ENCODE measurements around the gene MIPEP. TPM values are rescaled to one million over a fixed set of nuclear protein-coding genes. Genes with fewer than 3 reads are reported as not detected.

Gene MIPEP
- total RNA-seq, 2 donors from 2014 or later = 26.2 to 27.1 TPM

DNA sequence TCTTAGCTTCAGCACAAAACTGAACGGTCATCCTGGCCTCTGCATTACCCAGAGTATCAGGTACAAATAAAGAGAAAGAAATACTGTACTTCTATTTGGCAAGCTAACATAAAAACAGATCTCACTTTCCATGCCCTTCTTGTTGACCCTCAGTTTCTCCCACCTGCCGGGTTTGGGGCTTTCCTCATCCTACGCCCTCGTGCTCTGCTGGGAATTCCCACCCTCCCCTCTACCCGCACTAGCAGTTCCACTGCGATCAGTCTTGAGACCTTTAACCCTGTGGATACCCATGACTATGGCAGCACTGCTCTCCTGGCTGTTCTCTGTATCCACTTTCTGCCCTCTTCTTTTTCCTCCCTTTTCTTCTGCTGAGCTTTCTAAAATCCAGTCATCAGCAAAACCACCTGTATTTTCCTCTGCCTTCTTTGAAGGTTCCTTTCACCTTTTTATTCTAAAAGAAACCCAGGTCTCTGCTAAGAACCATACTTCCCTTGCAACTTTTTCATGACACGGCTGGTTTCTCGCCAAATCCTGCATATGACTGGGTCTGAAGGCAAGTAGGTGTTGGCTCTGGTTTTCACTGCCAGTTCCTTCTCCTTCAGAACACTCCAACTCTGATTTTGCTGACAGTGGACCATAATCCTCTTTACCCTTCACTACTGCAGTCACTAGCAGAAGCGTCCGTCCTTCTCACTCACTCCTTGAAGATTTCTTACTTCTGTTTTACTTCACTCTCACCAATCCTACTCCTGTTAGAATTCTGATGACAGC, 99.4 kb downstream of the MIPEP start:
- Histone ChIP-seq H3K4me3 (no peak overlapping the region), H3K9me3 (no peaks in the 10 kb centered on the region), H3K27ac (peak overlapping the region; percentile 52 to 83), H3K4me1 (replicated peaks) (peaks cover 13% of the 10 kb centered on the region), H3K36me3 (no peaks in the 10 kb centered on the region), H3K27me3 (replicated peaks; ENCODE audit: insufficient read depth) (no peaks in the 10 kb centered on the region)
- peak; percentile 78 for DNase-seq (ENCODE audit: low spot score)
- 57% methylated on average over 10 of the region's 10 CpGs for WGBS
- intact Hi-C loops (cut with DNase I) = no loop called here
- TF ChIP-seq, protein P1, sequence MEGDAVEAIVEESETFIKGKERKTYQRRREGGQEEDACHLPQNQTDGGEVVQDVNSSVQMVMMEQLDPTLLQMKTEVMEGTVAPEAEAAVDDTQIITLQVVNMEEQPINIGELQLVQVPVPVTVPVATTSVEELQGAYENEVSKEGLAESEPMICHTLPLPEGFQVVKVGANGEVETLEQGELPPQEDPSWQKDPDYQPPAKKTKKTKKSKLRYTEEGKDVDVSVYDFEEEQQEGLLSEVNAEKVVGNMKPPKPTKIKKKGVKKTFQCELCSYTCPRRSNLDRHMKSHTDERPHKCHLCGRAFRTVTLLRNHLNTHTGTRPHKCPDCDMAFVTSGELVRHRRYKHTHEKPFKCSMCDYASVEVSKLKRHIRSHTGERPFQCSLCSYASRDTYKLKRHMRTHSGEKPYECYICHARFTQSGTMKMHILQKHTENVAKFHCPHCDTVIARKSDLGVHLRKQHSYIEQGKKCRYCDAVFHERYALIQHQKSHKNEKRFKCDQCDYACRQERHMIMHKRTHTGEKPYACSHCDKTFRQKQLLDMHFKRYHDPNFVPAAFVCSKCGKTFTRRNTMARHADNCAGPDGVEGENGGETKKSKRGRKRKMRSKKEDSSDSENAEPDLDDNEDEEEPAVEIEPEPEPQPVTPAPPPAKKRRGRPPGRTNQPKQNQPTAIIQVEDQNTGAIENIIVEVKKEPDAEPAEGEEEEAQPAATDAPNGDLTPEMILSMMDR (IDR thresholded peaks at IDR 0.05) = no peak
- TF ChIP-seq POLR2AphosphoS5 (IDR thresholded peaks at IDR 0.05) = peak; percentile 71
- no peak for TF ChIP-seq POLR2A (IDR thresholded peaks at IDR 0.05)

DNA sequence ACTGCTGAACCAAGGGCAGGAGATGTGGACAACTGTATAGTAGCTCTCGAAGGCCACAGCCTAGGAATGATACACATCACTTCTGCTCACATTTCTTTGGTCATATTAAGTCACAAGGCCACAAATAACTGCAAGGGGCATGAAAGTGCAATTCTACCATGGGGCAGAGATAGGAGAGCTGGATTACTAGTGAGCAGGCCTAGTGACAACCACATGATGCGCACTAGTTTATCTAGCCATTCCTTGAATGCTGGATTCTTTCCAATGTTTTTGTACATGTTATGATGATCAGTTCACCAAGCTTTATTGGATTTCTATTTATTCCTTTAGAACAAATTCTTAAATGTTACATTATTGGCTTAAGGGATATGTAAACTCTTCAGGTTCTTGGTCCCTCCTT, 100.7 kb downstream of the MIPEP start:
- Histone ChIP-seq H3K27ac (peak overlapping the region in 1 of 2 donors; percentile 83), H3K27me3 (replicated peaks; ENCODE audit: insufficient read depth) (no peaks in the 10 kb centered on the region), H3K9me3 (no peaks in the 10 kb centered on the region), H3K4me3 (no peak overlapping the region), H3K4me1 (replicated peaks) (peaks cover 13% of the 10 kb centered on the region), H3K36me3 (no peaks in the 10 kb centered on the region)
- DNase-seq (ENCODE audit: low spot score) = peak; percentile 38
- intact Hi-C loops (cut with DNase I) = no loop called here
- TF ChIP-seq POLR2AphosphoS5 (IDR thresholded peaks at IDR 0.05) = peak; percentile 71
- TF ChIP-seq, protein P1 (IDR thresholded peaks at IDR 0.05) = no peak
- no peak for TF ChIP-seq POLR2A (IDR thresholded peaks at IDR 0.05)
- 76% methylated on average over 2 of the region's 2 CpGs for WGBS

DNA sequence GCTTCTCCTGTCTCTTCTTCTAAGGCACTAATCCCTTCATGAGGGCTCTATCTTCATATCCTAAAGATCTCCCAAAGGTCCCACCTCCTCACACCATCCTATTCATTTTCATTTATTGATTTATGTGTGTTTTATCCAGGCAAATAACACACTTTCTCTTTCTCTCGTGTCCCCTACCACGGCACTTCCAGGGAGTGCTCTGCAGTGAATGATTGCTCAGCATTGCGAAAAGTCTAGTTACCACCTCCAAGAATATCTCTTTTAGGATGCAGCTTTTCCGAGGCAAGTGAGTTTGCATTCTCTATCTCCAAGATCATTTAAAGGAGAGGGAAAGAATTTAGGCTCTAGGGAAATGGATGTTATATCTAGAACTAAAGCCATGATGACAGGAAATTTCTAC, 101.7 kb downstream of the MIPEP start:
- Histone ChIP-seq H3K27ac (peak overlapping the region in 1 of 2 donors; percentile 83), H3K4me1 (replicated peaks) (peaks cover 13% of the 10 kb centered on the region), H3K36me3 (no peaks in the 10 kb centered on the region), H3K27me3 (replicated peaks; ENCODE audit: insufficient read depth) (no peaks in the 10 kb centered on the region), H3K9me3 (no peaks in the 10 kb centered on the region), H3K4me3 (no peak overlapping the region)
- WGBS = 64% methylated on average over 4 of the region's 4 CpGs
- intact Hi-C loops (cut with DNase I) = no loop called here
- DNase-seq (ENCODE audit: low spot score) = no peak
- TF ChIP-seq, protein P1 (IDR thresholded peaks at IDR 0.05) = no peak
- TF ChIP-seq POLR2AphosphoS5 (IDR thresholded peaks at IDR 0.05) (no peak), POLR2A (IDR thresholded peaks at IDR 0.05) (no peak)

DNA sequence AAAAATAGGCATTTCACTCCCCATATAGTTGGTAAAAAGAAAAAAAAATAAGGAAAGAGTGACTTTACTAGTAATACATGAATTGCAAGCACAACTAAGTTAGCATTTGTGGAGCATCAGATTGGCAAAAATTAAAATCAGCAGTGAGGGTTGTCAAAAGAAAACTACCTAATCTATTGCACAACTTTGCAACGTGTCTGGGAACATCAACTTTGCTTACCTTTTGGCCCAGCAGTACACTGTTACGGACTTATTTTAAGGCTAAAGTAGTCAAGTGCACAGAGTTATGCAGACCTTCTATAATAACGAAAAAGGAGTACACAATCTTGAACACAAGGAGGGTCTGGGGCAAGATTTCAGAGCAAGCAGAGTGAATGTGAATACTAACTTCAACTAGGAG, 102.6 kb downstream of the MIPEP start:
- no peaks in the 10 kb centered on the region for H3K36me3 ChIP-seq
- peak overlapping the region in 1 of 2 donors; percentile 83 for H3K27ac ChIP-seq
- TF ChIP-seq POLR2AphosphoS5 (IDR thresholded peaks at IDR 0.05) = no peak
- TF ChIP-seq, protein P1 (IDR thresholded peaks at IDR 0.05) = no peak
- TF ChIP-seq POLR2A (IDR thresholded peaks at IDR 0.05) = no peak
- 69% methylated on average over 3 of the region's 3 CpGs for WGBS
- DNase-seq (ENCODE audit: low spot score) = no peak
- peaks cover 13% of the 10 kb centered on the region for H3K4me1 ChIP-seq (replicated peaks)
- no peaks in the 10 kb centered on the region for H3K27me3 ChIP-seq (replicated peaks; ENCODE audit: insufficient read depth)
- intact Hi-C loops (cut with DNase I) = no loop called here
- H3K4me3 ChIP-seq = no peak overlapping the region
- no peaks in the 10 kb centered on the region for H3K9me3 ChIP-seq

DNA sequence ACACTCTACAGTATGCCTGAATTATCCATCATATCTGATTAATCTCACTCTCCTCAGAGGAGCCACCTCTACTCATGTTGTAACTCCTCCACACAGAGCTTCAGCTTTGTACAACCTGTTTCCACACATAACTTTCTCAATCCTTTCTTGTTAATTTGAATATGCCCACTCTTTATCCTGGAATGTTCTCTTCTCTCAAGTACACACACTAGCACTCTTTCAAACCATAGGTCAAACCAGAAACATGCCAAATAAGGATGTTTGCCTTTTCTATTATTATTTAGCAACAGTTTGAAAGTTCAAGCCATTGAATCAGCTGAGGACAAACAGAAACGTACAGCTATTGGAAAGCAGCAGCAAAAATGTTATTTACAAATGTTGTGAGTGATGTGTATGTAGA, 110.3 kb downstream of the MIPEP start:
- Histone ChIP-seq H3K9me3 (no peaks in the 10 kb centered on the region), H3K36me3 (no peaks in the 10 kb centered on the region), H3K27me3 (replicated peaks; ENCODE audit: insufficient read depth) (no peaks in the 10 kb centered on the region), H3K4me3 (no peak overlapping the region), H3K4me1 (replicated peaks) (no peaks in the 10 kb centered on the region), H3K27ac (peak overlapping the region; percentile 7 to 74)
- intact Hi-C loops (cut with DNase I) = no loop called here
- DNase-seq (ENCODE audit: low spot score) = no peak
- WGBS = 38% methylated on average over 1 of the region's 1 CpG
- TF ChIP-seq, protein P1 (IDR thresholded peaks at IDR 0.05) = no peak
- peak; percentile 75 for TF ChIP-seq POLR2AphosphoS5 (IDR thresholded peaks at IDR 0.05)

All from prostate gland (tissue), 2 donors.